ENCODE measurements around the gene ARFGEF3.
"Not testable (repeated sequence)": the region's sequence is repeated elsewhere in the genome, so short reads cannot be mapped to it uniquely, and the experiment has no call there.

Gene ARFGEF3

DNA sequence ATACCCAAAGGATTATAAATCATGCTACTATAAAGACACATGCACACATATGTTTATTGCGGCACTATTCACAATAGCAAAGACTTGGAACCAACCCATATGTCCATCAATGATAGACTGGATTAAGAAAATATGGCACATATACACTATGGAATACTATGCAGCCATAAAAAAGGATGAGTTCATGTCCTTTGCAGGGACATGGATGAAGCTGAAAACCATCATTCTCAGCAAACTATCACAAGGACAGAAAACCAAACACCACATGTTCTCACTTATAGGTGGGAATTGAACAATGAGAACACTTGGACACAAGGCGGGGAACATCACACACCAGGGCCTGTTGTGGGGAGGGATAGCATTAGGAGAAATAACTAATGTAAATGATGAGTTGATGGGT lies 50.8 kb downstream of the ARFGEF3 start:
- not testable (repeated sequence) for DNase-seq (ENCODE audit: low read depth in 1 of 2, low spot score in 1 of 2)

DNA sequence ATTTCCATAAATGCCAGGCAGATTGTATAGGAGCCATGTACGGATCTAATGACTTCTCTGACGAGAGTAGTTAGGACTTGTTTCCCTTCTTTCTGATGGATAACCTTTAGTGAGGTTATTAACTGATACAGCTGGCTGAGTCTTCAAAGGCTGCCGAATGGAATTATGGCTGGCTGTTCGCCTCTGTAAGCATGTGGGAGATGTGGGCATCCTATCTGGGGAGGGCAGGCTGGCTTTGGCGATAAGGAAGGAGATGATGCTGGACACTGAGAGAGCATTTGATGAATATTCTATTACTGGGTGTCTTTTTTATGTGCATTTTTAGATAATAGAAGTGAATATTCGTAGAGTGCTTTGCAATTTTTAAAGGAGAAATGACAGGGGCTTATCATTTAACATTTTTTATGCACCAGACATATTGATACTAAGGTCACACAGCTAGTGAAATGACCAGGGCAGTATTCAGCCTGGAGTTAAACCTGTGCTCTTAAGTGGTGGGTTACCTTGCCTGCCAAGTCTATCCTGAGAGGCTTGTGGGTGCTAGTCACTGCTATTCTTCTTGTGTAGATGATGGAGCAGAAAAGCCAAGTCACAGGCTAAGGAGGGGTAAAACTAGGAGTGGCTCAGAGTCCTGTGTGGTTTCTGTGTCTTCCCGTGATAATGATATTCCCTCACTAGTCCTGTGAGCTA lies 53.5 kb downstream of the ARFGEF3 start:
- DNase-seq (ENCODE audit: low read depth in 1 of 2, low spot score in 1 of 2): no peak

DNA sequence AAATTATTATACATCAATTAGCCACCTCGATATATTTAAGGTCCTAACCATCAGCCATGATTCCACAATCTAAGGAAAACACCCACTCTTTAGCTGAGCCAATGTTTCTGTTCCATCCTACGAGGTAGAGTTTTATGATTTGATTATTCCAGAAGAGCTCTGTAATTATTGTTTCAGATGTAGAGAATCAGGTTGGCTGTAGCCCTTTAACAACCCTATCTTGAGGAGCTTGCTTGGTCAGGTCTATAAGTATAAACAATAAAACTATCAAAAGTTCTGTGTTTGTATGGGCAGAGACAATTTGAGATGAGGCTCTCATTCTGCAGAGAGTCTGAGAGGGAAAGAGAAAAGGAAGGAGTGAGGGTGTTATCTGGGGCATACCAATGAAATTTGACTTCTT lies 56.7 kb downstream of the ARFGEF3 start, which contains the start of gene PBOV1:
Gene PBOV1, minus strand, starts transcription at position 43 of the 400 bp plus-strand sequence. CDS start 96 bp downstream, outside the sequence.
- DNase-seq (ENCODE audit: low read depth in 1 of 2, low spot score in 1 of 2): no peak

DNA sequence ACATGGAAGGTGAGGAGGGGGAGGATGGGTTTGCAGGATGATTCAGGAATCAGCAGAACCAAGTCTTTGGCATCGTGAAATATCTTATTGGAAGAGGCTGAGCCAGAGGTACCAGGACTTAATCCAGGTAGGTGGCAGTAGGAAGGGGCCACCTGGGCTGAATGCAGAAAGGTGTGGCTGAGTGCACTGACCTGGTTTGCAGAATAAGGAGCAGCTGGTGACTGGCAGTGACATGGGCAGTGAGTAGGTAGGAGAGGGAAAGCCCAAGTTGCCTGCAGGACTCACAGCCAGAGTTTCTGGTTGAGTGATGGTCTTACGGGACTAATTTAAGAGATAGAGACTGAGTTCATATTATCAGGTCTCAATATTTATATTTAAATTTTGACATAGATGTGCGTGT lies 57.7 kb downstream of the ARFGEF3 start:
- DNase-seq (ENCODE audit: low read depth in 1 of 2, low spot score in 1 of 2): no peak

DNA sequence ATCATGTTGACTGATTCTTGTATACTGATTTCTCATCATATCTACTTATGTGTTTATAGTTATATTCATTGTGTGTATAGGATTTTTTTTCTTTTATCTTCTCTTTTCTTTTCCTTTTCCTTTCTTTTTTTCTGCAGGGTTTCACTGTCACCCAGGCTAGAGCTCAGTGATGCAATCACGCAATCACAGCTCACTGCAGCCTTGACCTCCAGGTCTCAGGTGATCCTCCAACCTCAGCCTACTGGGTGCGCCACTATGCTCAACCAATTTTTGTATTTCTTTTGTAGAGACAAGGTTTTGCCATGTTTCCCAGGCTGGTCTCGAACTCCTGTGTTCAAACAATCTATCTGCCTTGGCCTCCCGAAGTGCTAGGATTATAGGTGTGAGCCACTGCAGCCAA lies 58.2 kb downstream of the ARFGEF3 start:
- no peak for DNase-seq (ENCODE audit: low read depth in 1 of 2, low spot score in 1 of 2)

DNA sequence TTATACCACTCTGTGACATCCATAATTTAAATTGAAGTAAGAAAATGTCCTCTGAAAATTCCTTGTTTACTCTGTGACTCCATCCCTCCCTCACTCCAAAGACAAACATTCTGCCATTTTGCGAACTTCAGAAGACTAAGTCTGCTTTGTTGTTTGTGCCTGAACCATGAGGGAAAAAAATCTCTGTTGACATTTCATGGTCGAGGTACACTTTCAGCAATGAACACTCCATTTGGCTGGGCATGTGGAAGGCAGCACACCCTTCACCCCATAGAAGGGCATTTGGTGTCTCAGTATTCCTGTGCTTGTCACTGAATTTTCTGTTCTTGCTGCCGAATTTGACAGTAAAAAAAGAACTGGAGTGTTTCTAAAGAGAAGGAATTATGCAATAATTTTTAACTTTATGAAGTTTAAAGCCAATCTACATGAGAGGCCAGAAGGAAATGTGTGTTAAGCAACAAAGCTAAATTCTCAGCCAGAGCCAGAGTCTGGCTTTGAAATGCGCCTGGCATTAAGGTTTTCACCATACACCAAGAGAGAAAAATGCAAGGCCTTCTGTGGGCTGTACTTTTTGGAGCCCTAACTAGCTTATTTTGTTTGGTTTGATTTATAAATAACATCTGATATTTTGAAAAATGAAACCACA lies 61.3 kb downstream of the ARFGEF3 start:
- DNase-seq (ENCODE audit: low read depth in 1 of 2, low spot score in 1 of 2): no peak

DNA sequence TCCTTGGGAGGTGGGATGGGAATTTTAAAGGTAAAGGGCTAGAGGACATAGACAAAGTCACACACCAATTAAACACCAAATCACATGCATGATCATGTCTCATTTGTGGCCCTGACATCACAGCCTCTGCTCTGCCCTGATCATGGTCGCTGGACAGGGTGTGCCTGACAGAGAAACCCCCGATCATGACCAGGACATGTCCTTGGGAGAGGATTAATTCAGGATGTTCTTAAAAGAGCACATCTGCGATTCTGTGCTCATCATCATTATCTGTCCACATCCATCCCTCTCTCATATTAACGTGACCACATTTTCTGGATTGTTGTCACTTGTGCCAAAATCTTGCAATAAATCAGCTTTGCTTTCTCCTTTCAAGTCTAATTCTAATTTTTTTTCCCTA lies 64.2 kb downstream of the ARFGEF3 start:
- no peak for DNase-seq (ENCODE audit: low read depth in 1 of 2, low spot score in 1 of 2)

DNA sequence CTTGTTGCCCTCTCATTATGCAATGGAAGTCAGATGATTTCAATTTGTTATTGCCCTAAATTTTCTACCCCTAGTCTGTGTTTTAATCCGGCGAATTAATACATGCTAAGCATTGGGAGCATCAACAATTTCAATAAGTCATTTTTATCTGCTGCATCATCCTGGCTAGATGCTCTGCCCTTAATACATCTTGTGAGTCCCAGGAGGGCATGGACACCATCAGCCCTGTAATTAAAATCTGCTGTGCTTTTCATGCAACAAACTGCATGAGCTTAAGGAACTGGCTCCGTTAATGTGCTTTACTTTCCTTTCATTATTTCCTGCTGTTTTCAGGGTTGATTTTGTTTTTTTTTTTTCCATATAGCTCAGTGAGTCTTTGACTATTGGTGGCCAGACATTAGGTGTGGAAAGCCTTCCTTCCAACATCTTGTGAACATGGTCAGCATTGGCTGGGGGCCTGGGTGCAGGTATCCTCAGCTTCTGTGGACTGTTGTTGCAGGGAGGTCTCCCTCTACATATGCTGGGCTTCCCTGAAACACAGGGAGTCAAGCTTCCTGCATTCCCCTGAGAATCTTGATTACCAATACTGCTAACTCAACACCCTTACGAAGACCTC lies 65.1 kb downstream of the ARFGEF3 start:
- no peak for DNase-seq (ENCODE audit: low read depth in 1 of 2, low spot score in 1 of 2)

DNA sequence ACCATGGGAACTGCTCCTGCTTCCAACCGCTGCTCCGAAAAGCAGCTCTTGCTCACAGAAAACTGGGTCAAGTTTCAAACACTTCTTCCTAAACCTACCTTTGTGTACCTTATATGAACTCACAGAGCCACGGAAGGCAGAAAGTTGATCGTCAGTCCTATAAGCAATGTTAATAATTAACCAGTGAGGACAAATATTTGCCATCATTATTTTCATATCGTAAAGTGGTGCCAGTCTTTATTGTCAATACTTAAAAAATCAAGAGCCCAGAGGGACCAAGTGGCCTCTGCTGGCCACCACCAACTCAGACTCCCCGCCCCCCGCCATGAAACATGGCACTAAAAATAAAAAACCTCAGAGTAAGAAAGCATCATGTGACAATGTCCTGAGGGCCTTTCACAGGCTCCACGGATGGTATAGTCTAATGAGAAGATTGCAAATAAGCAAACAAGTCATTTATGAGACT lies 65.6 kb downstream of the ARFGEF3 start:
- DNase-seq (ENCODE audit: low read depth in 1 of 2, low spot score in 1 of 2): no peak

DNA sequence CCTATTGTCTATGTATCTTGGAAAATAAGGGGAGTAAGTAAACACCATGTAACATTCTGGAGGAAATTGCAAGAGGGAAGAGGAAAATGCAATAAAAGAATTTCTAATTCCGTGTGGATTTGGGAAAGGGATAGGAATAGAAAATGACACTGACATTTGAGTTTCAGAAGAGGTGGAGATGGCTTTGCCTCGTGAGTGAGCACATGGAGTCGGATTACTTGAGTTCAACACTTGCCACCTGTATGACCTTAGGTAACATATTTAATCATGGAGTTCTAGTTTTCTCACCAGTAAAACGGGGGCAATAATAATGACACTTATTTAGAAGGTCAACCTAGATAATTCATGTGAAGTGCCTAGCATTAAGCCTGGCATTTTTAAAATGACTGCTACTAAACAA lies 67.3 kb downstream of the ARFGEF3 start:
- no peak for DNase-seq (ENCODE audit: low read depth in 1 of 2, low spot score in 1 of 2)

DNA sequence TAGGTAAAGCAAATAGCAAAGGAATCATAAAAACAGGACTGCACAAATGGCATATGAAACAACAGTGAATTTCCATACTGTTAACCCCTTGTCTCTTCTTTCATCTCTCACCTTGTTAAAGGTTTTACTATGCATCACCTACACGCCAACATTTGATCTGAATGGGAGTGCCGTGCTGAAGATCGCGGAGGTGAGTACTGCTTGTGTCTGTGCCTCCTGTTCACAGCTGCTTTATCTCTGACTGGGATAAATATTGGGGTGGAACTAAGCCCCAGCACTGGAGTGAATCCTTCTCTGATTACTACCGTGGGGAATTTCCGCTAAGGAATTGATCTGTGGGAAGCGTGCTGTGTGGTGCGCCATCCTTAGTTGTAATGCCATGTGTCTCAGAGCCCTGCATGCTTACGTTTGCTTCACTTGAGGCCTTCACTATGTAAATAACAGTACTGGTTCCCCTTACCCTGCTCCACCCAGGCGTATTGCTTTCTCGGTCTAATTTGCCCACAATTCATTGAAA lies 68.0 kb downstream of the ARFGEF3 start:
- DNase-seq (ENCODE audit: low read depth in 1 of 2, low spot score in 1 of 2): no peak

DNA sequence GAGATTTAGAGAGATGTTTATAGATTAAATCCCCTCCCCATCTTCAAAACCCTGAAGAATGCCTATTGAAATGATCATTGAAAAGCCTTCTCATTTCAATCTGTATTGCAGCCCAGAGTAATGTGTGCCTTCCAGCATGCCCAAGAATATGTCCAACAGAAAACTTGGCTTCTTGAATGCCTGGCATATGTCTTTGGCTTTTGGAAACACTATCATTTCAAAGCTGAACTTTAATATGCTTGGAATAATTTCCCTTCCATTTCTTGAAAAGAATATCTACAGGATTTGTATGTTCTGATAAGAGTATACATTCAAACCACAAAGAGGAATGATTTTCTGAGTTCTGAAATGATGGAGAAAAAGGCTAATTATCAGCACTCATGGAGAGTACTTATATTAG lies 68.5 kb downstream of the ARFGEF3 start:
- no peak for DNase-seq (ENCODE audit: low read depth in 1 of 2, low spot score in 1 of 2)

DNA sequence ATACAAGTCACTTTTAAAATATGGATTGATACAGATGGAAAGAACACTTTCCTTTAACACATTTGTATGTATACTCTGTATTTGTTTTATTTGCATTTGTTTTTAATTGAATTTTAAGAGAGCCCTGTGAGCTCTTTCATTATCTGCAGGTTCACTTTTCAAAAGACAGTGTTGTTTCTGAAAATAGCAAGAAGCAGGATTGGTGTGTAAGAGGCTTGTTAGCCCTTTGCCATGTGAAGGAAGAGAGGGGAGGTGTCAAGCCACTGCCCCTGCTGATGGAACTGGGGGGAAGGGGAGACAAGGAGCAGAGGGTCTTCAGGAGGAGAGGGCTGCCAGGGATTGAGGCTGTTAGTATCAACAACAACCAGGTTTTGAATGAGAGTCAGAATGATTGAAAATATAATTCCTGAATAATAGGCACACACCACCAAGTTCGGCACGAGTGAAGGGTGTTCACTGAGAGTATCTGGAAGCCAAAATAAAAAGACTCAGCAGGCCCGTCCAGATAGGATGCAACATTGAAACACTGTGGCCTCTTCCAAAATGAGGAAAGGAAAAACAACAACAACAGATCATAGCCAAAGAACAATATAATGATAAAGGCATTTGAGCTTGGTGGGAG lies 69.1 kb downstream of the ARFGEF3 start:
- DNase-seq (ENCODE audit: low read depth in 1 of 2, low spot score in 1 of 2): no peak

DNA sequence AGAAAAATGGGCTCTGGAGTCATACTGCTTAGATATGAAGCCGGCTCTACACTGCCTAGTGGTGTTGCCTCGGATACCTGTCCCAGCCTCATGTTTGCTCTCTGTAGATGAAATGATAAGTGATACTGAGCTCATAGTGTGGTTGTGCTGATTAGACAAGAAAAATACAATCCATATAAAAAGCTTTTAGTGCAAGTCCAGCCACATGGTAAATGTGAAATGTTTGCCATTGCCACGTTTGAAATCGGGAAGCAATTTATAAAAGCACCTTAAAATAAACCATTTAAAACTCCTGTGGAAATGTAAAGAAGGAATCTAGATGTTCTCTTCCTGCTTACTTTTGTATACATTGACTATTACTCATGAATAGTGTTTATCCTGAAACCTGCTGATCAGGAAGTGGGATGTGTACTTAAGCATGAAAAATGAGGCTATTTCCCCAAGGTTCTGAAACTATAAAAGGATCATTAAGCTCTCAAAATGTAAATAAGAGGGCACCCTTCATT lies 69.7 kb downstream of the ARFGEF3 start:
- no peak for DNase-seq (ENCODE audit: low read depth in 1 of 2, low spot score in 1 of 2)

DNA sequence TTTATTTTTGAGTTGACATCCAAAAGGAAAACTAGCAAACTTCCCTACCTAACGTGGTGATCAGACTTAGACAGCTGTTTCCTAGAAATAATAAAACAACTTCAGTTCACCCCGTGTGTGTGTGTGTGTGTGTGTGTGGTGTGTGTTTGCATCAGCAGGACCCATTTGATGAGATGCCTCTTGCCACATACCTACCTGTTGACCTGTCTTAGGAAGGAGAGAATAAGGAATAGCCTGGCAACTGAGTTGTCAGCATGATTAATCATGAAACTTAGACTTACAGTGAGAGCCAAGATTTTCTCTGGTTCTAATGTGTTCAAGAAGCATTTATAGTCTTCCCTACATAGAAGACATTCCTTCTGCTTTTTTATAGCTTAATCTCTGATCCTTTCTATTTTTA lies 72.6 kb downstream of the ARFGEF3 start:
- no peak for DNase-seq (ENCODE audit: low read depth in 1 of 2, low spot score in 1 of 2)

DNA sequence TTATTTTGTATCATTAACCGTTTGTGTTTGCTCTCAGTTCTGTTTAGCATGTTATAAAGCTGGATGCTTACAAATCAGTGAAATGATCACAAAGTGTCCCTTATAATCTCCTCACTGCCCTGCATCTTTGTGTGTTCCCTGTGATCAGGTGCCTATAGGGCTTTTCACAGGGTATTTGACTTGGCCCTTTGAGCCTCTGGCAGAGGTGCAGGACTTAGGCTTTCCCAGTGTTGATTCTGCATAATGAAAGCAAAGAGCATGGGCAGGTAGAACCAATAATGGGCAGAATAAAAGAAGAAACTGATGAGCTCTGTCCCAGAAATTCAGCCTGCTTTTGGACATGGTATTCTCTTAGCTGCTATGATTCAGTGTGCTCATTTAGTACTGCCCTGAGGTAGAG lies 73.5 kb downstream of the ARFGEF3 start:
- no peak for DNase-seq (ENCODE audit: low read depth in 1 of 2, low spot score in 1 of 2)

DNA sequence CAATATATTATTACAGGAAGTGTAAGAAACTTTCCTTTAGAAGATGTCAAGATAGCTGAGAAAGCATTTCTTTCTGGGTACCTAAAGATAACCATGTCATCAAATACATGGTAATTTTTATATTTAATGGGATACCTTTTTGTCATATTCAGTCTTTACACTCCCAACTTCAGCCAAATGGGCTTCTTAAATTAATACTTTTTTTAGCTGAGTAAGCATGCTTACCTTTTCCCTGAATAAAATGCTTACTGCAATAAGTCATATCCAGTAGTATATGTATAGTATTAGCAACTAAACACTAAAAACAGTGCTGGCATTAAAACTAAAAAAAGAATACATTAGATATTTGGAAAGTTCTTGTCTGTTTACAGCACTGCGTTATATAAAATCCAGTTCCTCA lies 74.0 kb downstream of the ARFGEF3 start:
- DNase-seq (ENCODE audit: low read depth in 1 of 2, low spot score in 1 of 2): no peak

DNA sequence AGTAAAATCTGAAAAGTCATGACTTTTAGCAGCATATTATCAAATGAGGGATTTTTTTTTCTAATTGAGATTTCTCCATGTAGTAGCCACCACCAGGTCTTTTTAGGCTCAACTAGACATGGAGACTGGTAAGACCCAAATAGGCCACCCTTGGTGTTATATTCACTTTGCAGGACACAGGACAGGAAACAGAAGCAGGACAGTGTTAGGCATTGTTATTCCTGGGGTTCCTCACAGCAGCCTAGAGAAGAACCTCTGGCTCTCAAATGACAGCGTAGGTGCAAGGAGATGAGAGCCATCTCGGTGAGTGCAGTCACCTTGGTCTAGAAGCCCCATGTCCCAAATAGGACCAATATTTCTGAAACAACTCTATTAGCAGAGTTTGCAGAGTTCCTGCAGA lies 75.7 kb downstream of the ARFGEF3 start:
- DNase-seq (ENCODE audit: low read depth in 1 of 2, low spot score in 1 of 2): no peak

DNA sequence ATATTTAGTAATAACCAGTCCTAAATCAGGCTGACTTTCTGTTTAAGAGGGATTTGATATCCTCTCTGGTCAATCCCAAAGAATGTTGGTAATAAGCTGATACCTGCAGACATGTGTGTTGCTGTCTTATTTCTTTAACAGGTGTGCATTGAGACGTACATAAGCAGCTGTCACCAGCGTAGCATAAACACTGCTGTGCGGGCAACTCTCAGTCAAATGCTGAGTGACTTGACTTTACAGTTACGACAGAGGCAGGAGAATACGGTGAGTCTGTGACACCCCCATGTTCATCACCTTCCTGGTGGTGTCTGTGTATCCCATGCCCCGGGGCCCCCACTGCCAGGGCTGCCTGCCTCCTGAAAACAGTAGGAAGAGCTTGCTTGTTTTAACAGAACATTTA lies 76.6 kb downstream of the ARFGEF3 start:
- DNase-seq (ENCODE audit: low read depth in 1 of 2, low spot score in 1 of 2): no peak

DNA sequence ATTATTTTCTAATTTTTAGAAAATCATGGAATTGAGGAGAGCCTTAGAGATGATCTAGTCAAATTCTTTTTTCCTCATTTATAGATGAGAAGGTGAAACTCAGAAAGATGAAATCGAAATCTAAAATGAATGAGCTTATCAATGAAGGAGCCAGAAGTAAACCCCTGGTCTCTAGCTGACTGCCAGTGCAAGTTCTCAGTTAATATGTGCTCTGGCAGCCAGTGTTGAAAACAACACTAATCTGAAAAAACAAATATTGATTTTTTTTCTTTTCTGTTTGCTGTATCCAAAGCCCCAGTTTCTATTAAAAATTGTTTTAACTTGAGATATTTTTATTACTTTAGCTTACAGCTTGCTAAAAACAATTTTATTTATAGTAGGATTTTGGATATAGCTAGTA lies 78.0 kb downstream of the ARFGEF3 start:
- DNase-seq (ENCODE audit: low read depth in 1 of 2, low spot score in 1 of 2): no peak

DNA sequence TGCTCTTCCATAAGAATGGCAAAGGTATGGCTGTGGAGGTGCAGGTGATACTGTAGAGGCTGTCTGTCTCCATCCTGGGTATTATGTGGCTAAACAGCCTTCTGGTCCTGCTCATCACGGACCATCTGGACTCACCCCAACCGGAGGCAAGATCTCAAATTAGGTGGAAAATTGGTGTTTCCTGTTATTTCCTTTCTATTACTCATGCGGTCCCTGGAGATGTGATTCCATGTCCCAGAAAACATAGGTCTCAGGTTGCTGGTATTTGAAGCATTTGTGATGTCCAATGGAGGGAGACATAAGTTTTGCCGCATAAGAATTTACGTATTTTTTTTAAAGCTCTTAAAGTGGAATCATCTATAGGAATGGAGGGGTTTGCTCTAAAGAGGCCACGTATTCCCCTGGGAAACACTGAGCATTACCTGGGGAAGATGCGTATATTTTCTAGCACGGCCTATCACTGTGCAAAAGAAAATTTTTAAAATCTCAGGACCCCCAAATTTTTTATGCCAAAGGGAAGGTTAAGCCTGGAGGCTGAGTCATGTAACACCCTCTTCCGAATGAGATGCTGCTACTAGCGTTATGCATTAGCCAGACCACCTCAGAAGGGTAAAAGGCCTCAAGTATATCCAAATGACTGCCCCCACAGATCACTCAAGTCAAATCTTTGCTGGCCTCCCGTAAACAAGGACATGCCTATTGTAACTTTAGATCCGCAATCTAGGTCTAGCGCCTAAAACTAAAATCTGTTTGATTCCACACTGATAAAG lies 78.9 kb downstream of the ARFGEF3 start:
- no peak for DNase-seq (ENCODE audit: low read depth in 1 of 2, low spot score in 1 of 2)

Measured in activated CD4-positive, alpha-beta T cell treated with anti-CD3 and anti-CD28 coated beads, Interleukin-2, amount 50 U/mL, for 24 hours (primary cell).